GM04504 (cell line): Measurements from ENCODE around the gene TULP4.
"Not testable (repeated sequence)": the region's sequence is repeated elsewhere in the genome, so short reads cannot be mapped to it uniquely, and the experiment has no call there.

Source experiments
- DNase-seq: peaks from one replicate; pipeline ENCODE4 v3.0.0-alpha.2; 2012; ENCODE audit warnings: low read depth

TULP4 gene

DNA sequence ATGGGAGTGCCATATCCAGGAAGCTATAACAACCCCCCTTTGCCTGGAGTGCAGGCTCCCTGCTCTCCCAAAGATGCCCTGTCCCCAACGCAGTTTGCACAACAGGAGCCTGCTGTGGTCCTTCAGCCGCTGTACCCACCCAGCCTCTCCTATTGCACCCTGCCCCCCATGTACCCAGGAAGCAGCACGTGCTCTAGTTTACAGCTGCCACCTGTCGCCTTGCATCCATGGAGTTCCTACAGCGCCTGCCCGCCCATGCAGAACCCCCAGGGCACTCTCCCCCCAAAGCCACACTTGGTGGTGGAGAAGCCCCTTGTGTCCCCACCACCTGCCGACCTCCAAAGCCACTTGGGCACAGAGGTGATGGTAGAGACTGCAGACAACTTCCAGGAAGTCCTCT is 191.0 kb downstream of the TULP4 start:
- no peak for DNase-seq

DNA sequence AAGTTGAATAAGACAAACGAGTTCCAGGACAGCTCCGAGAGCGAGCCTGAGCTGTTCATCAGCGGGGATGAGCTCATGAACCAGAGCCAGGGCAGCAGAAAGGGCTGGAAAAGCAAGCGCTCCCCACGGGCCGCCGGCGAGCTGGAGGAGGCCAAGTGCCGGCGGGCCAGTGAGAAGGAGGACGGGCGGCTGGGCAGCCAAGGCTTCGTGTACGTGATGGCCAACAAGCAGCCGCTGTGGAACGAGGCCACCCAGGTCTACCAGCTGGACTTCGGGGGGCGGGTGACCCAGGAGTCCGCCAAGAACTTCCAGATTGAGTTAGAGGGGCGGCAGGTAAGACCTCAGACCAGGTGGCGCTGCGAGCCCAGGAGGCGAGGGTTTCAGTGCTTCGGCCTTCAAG is 191.6 kb downstream of the TULP4 start:
- no peak for DNase-seq

DNA sequence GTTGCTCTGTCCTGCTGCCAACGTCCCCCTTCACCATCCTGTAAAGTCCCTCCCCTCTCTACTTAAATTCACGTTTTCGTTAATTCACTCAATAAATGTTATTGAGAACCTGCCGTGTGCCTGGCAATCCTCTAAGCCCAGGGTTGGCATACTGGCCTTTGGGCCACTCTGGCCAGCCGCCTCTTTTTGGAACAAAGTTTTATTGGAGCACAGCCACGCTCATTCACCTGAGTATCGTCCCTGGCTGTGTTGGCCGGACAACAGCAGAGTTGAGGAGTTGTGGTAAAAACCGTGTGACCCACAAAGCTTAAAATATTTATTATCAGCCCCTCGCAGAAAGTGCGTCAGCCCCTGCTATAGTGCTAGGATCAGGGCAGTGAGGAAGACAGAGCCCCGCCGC is 192.9 kb downstream of the TULP4 start:
- DNase-seq: no peak

DNA sequence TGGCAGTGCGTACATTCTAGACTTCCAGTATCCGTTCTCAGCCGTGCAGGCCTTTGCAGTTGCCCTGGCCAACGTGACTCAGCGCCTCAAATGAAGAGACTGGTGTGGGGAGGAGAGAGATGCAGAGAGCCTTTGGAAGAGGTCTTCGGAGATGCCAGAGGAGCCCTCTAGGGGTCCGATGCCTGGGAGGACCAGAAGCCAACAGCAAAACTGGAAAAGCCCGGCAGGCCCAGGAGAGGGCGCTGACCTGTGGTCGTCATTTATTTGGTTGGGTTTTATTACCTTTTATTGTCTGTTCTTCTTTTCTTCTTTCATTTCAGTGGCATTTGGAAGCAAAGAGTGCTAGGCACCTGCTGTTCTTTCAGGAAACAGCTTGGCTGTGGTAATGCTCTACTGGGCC is 194.3 kb downstream of the TULP4 start:
- no peak for DNase-seq

DNA sequence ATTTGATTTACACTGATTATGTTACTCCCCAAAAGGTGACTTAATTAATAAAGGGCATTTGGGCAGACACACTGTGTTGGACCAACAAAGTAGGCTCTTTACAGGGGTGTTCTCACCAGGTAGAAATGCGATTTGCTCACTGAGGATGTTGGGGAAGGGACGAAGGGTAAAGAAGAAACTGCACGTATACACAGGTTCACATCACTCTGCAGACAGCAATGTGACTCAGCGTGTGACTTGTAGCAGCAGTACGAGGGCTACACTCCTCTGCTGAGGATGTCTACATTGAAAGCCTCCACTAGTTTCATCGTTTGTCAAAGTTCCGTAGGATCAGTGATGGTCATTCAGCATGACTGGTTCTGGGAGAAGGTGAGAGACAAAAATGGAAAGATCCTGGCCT is 194.9 kb downstream of the TULP4 start:
- no peak for DNase-seq

DNA sequence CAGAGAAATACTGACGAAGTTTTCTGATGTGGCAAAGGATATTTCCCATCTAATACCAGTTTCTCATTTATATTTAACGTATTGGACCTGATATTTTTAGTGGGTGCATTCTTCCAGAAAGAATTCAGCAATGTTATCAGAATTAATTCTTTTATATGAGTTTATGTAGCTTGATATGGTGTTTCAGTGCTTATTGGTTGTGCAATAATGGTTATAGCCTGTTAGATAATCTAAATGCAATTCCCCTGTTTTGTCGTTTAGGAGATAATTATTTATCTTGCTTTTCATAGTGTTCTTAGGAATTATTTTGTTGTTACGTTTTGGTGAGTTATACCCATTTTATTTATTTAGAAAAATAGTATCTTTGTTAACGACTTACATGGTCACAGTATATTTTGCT is 196.2 kb downstream of the TULP4 start:
- DNase-seq: no peak

DNA sequence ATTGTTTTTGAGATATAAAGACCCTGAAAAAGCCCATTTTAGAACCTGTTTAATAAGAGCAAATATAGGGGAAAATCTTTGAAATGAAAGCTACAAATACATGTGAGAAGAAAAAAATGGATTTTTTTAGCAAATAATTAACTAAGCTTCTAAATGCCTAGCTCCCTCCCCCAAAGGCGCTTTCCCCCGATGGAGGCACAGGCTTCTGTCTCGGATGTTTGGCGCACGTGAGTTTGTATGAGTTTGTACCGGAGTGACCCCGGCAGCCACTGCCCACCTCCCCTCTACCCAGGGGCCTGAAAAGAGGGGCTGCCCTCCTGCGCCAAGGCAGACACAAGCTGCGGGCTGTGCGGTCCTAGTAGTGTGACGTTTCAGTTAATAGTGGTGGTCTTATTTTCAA is 197.2 kb downstream of the TULP4 start:
- DNase-seq: no peak

DNA sequence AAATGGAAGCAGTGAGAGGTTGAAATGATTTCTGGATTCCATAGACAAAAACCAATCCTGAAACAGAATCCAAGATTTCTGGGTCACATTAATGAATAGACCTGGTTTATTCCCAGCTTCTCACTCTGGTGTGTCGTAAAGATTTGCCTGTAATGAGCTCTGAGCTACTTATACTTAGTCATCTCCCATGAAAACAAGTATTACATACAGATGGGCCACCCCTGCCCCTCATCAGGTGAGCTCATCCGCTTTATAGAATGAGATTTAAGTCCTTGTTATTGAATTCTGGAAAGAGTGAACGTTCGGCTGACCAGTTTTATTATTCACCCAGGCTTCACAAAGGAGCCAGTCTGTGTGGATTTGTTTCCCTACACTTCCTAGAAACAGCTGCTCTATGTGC is 200.5 kb downstream of the TULP4 start:
- no peak for DNase-seq

DNA sequence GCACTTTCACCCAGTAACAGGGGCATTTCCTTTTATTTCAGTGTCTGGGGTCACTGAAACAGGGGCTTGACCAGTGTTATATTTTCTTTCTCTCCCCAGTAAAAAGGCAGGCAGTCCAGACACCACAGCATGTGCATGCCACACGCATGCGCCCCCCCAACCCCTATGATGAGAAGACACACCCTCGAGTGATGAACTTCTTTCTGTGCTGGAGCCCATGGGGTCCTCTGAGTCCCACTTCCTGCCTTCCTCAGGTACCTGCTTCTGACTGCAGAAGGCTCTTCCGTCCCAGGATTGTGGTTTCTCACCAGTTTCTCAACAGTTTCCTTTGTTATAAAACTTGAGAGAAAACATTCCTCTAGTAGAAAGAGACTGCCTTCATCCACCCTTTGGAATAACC is 201.9 kb downstream of the TULP4 start:
- DNase-seq: no peak

DNA sequence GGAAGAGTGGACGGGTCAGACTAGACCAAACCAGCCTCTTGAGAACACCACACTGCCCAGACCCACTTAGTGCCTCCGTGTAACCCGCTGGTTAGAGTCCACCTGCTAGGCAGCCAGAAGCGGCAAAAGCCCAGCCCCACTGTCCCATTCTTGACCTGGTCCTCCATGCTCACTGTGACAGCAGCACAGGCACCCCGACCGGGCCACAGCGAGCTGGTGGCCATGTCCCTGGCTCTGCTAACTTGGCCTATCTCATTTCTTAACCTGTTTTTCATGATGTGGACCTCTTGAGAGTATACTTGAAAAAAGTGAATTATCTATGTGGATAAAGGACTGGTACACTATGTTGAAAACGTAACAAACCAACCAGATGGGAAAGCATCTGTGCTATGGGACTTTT is 202.7 kb downstream of the TULP4 start:
- no peak for DNase-seq

DNA sequence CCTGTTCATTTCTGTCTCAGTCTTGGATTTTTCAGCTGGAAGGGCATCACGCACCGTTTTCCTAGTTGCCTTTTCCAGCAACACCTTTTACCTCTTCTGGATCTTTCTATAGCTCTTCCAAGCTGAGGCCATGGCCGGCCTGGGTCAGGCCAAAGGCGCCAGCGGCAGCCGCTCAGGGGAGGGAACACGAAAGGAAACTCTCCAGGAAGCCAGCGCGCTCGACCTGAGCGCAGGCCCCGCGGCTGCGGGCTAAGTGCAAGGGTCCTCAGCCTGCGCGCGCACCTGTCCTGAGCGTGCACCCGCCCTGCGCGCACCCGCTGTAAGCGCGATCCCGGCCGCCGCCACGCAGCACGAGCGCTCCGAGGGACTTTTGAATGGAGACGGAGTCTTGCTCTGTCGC is 203.8 kb downstream of the TULP4 start:
- DNase-seq: no peak

DNA sequence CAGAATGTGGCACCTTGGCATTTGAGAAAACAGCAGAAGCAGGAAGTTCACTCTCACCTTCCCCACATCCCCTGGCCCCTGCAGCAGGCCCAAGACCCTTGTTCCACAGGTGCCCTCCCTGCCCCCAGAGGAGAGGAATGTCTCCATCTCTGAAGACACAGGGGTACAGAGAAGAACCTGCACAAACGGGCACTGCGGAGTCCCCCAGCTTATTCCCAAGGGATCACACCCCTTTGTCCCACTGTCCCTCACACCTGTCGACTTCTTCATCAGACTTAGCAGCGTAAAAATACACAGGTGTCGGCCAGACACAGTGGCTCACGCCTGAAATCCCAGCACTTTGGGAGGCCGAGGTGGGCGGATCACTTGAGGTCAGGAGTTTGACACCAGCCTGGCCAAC is 204.8 kb downstream of the TULP4 start:
- DNase-seq: no peak

DNA sequence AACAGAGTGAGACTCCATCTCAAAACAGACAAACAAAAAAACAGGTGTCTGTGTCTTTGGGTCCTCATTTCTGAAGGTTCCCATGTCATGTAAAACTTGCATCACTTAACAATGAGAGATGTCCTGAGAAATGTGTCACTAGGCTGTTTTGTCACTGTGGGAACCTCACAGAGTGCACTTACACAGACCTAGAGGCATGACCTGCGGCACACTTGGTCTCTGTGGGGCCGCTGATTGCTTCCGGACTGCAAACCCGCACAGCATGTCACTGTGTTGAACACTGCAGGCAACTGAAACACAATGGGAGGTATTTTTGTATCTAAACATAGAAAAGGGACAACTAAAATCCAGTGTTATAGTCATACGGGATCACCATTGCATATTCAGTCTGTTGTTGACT is 205.3 kb downstream of the TULP4 start:
- DNase-seq: no peak

DNA sequence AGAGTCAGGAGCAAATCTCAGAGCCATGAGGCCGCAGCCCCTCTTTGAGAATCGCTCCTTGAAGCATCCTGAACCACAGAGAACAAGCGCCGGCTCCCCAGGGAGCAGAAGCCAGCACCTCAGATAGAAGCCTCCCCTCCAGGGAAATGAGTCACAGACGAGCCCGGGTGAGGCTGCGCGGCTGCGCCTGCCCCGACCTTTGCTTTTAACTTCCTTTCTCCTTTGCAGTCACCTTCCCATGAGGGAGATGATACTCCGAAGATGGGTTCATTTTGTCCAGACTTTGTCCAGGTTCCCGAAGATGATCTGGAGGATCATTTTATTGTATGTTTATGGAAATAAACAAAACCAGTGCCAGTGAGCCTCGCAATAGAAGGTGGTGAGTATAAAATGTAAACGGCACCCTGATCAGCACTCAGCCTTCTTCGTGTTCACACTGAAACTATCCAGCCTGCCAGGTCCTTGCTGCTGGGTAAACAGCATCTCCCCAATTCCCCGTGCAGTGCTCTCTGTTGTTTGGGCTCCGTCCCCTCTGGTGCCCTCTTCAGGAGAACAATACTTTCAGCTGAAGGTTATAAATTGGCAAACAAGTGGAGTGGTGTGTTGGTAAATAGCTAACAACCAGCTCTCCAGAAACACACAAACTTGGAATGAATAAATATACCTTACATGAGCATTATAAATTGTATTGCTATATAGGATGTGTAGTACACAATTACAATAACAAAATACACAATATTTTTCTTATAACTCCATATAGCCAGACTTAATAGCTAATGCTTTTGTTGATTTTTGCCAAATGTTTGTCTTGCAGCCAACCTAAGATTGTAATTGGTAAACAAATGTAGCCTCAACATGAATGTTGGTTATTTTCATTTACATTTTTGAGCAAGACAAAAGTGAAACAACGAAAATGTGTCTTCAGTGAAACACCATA is 206.2 kb downstream of the TULP4 start:
- peak; percentile 68 for DNase-seq

DNA sequence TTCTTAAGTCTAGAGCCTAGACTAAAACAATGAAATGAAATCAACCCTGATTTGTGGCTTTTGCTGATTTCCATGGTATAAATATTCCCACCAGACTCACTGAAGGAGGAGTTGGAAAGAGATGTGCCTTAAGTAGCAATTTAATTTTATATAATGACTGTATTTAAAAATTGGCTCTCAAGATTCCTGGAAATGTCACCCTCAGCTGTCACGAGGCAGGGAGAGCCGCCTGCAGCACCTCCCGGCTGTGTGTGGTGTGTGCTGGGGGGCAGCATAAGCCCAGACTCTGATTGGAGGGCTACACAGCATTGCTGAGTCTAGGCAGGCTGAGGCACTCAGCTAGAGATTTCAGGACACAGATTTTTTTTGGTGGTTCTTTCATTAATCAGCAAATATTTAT is 207.0 kb downstream of the TULP4 start:
- no peak for DNase-seq

DNA sequence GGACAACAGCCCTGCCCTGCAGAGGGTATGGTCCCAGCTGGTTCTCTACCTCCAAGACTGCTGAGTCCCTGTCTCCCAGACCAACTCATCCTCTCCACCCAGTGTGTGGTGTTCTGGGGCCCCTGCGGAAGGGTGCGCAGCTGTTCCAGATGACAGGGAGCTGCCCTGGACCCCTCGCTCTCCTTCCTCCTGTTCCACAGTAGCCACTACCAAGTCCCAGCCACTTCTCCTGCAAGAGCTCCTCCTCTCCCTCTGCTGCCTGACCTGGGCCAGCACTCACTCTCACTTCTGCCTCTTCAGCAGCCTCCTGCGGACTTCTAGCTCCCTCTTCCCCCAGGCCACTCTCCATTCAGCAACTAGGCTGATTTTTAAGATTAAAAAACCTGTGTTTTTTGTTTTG is 207.5 kb downstream of the TULP4 start:
- no peak for DNase-seq

DNA sequence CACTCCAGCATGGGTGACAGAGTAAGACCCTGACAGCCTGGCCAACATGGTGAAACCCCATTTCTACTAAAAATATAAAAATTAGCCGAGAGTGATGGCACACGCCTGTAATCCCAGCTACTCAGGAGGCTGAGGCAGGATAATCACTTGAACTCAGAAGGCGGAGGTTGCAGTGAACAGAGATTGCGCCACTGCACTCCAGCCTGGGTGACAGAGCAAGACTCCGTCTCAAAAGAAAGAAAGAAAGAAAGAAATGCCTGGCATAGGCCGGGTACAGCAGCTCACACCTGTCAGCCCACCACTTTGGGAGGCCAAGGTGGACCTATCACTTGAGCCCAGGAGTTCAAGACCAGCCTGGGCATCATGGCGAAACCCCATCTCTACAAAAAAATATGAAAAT is 208.7 kb downstream of the TULP4 start:
- not testable (repeated sequence) for DNase-seq

DNA sequence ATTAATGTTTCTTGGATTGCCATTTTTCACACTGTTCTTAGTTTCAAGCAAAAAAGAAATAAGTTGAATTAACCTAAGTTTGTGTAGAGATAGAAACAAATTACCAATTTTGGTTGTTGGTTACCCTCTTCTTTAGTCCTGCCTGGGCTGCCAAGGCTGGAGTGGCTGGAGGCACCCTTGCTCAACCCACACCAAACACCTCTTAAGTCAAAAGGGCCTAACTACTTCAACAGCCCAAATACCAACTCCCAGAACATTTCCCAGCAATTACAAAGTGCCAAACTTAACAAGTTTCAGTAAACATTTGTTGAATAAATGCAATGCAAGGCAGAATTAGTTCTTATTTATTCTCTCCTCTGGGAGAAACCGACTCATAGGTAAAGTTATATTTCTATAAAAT is 209.5 kb downstream of the TULP4 start:
- DNase-seq: no peak

DNA sequence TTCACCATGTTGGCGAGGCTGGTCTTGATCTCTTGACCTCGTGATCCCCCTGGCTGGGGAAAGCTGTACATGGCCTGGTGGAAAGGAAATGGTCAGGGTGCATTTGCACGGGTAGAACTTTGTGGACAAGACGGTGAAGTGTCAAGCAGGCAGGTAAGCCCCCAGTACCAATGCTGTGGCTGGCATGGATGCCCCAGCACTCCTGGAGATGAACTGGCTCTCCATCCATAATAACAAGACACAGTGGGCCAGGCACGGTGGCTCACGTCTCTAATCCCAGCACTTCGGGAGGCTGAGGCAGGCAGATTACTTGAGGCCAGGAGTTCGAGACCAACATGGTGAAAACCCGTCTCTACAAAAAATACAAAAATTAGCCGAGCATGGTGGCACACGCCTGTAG is 210.4 kb downstream of the TULP4 start:
- DNase-seq: no peak

DNA sequence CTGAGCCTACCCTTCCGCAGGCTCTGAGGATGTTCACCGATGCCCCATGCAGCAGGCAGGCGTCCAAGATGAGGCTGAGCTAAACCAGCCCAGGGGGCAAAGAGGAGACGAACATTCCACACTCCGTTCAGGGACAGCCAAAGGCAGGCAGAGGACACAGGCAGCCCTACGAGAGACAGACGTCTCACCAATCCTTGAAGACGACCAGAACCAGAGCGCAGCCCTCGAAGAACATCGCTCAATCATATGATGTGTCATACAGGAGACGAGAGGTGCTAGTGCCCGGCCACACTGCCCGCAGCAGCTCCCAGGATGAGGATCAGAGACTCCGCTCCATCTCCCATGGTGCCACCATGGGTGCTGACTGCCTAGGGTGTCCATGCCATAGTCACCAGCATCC is 212.0 kb downstream of the TULP4 start:
- DNase-seq: no peak

DNA sequence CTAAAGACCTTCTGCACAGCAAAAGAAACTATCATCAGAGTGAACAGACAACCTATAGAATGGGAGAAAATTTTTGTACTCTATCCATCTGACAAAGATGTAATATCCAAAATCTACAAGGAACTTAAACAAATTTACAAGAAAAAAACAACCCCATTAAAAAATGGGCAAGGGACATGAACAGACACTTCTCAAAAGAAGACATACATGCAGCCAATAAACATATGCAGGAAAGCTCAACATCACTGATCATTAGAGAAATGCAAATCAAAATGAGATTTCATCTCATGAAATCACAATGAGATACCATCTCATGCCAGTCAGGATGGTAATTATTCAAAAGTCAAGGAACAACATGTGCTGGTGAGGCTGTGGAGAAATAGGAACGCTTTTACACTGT is 215.6 kb downstream of the TULP4 start:
- not testable (repeated sequence) for DNase-seq

DNA sequence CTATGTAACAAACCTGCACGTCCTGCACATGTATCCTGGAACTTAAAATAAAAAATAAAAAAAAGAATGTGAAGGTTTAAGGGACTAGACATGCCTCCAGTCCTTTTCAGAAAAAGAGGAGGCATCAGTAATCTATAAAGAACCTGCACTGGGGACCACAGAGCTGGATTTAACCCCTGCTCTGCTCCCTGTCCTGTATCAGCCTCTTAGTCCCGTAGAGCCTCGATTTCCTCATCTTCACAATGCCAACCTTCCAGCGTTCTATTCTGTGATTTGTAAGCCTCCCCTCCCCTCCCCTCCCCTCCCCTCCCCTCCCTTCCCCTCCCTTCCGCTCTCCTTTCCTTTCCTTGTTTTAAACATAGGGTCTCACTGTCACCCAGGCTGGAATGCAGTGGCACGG is 216.6 kb downstream of the TULP4 start:
- DNase-seq: no peak

DNA sequence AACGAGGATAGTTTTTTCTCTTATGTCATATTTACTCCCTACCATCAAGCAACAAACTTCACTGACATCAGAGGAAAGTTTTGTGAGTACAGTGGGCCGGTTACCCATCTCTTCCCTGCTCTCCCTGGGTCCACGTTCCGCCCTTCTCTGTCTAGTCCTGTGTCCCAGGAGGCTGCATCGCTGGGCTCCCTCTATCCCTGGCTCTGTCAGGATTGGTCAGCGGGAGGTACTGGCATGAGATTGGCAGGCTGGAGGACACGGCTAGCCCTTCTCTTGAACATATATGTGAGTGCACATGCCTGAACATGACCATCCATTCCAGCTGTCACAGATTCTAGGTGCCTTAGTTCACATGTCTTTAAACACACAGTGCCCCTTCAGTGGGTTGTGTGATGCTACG is 217.4 kb downstream of the TULP4 start:
- DNase-seq: no peak

DNA sequence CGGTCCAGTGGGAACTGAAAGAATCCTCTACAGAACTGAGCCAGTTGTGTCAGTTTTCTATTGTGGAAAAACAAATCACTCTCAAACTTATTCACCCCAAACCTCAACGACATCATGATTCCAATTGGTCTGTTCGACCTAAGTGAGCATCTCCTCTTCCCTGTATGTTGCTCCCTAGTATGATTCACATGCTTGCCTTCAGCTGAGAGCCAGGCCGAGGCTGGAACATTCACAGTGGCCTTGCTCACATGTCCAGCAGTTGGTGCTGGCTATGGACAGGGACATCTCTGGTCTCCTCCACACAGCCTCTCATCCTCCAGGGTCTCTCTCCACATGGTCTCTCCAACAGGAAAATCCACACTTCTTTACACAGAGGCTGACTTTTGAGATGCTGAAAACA is 219.3 kb downstream of the TULP4 start:
- no peak for DNase-seq
